GM18508 (cell line): Measurements from ENCODE around the gene CFAP97.
A peak's percentile ranks its signal among the peaks of the same experiment; 100 is the strongest.
"Not testable (repeated sequence)": the region's sequence is repeated elsewhere in the genome, so short reads cannot be mapped to it uniquely, and the experiment has no call there.

ENCODE experiments used
- ATAC-seq: cut with Tn5 transposase; IDR thresholded peaks from one replicate; pipeline ENCODE4 v1.9.1; 2021; ENCODE audit warnings: moderate number of reproducible peaks; ENCODE audit not compliant: insufficient read depth, unreplicated experiment

CFAP97 gene

GRCh38 chr4:185203486-185204237, at the start of gene CFAP97:
Gene CFAP97, minus strand, starts transcription at chr4:185204000. Its CDS starts 12,804 bp downstream, at chr4:185191196.
- peak; percentile 35 for ATAC-seq

GRCh38 chr4:185249105-185249504, 45.3 kb upstream of the CFAP97 start:
- no peak for ATAC-seq

GRCh38 chr4:185248393-185249039, 44.7 kb upstream of the CFAP97 start:
- no peak for ATAC-seq

- ATAC-seq = no peak
Measured at GRCh38 chr4:185247151-185247550, 43.4 kb upstream of the CFAP97 start.

- no peak for ATAC-seq
Measured at GRCh38 chr4:185246453-185246852, 42.7 kb upstream of the CFAP97 start.

- no peak for ATAC-seq
Measured at GRCh38 chr4:185244763-185245162, 41.0 kb upstream of the CFAP97 start.

GRCh38 chr4:185243879-185244278, 40.1 kb upstream of the CFAP97 start:
- no peak for ATAC-seq

GRCh38 chr4:185242749-185243533, 39.1 kb upstream of the CFAP97 start:
- ATAC-seq = no peak

GRCh38 chr4:185240486-185240885, 36.7 kb upstream of the CFAP97 start:
- not testable (repeated sequence) for ATAC-seq

- no peak for ATAC-seq
Measured at GRCh38 chr4:185238750-185239149, 35.0 kb upstream of the CFAP97 start.

- no peak for ATAC-seq
Measured at GRCh38 chr4:185238215-185238681, 34.4 kb upstream of the CFAP97 start.

- ATAC-seq = no peak
Measured at GRCh38 chr4:185237175-185237574, 33.4 kb upstream of the CFAP97 start.

GRCh38 chr4:185235843-185236503, 32.2 kb upstream of the CFAP97 start:
- ATAC-seq = no peak

- no peak for ATAC-seq
Measured at GRCh38 chr4:185235119-185235842, 31.5 kb upstream of the CFAP97 start.

- no peak for ATAC-seq
Measured at GRCh38 chr4:185232370-185232769, 28.6 kb upstream of the CFAP97 start.

- no peak for ATAC-seq
Measured at GRCh38 chr4:185229021-185229818, 25.4 kb upstream of the CFAP97 start.

GRCh38 chr4:185227713-185228278, 24.0 kb upstream of the CFAP97 start:
- no peak for ATAC-seq

GRCh38 chr4:185227131-185227551, 23.3 kb upstream of the CFAP97 start:
- ATAC-seq = no peak

GRCh38 chr4:185225940-185226339, 22.1 kb upstream of the CFAP97 start:
- ATAC-seq = no peak
